Measurements from ENCODE around the gene TPM1. TPM values are rescaled to one million over a fixed set of nuclear protein-coding genes. Genes with fewer than 3 reads are reported as not detected.
A peak's percentile ranks its signal among the peaks of the same experiment; 100 is the strongest.

TPM1 gene
- polyA plus RNA-seq, 1 of the 3 experiments (the other 2 are of a cell fraction), result 1,371 TPM

DNA sequence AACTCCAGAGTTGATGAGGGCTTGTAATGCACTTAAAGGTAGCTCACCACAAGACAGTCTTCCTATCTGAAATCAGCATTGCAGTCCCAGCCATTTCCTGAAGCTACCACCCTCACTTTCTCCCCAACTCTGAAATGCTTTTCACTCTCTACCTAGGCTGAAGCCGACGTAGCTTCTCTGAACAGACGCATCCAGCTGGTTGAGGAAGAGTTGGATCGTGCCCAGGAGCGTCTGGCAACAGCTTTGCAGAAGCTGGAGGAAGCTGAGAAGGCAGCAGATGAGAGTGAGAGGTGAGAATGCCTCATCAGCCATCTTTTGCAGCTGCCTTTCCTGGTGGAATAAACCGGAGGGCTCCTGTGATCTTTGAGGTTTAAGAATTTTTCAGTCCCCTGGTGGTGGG, 14.3 kb downstream of the TPM1 start:
- no peaks in the 10 kb centered on the region for H3K9me3 ChIP-seq
- H3K9me2 ChIP-seq, result no peaks in the 10 kb centered on the region
- no peaks in the 10 kb centered on the region for H3K27me3 ChIP-seq (ENCODE audit: insufficient read depth)
- peak; percentile 63; the same call in 1 of the 2 replicates for TF ChIP-seq POLR2AphosphoS5 (IDR thresholded peaks at IDR 0.05; ENCODE audit: low read depth, low read length)
- TF ChIP-seq SMC3 (IDR thresholded peaks at IDR 0.05; ENCODE audit: low read depth, low read length), result no peak
- peak; percentile 26 for TF ChIP-seq CTCF (IDR thresholded peaks at IDR 0.05)
- H3K4me1 ChIP-seq (ENCODE audit: control insufficient read depth in 1 of 2, insufficient read depth in 2 of 2, low read depth in 1 of 2, low read length in 1 of 2), result peaks cover 42 to 74% of the 10 kb centered on the region in 2 experiments
- 87% methylated on average over 5 of the region's 6 CpGs for WGBS (ENCODE audit: low lambda C conversion rate)
- CTCF ChIA-PET, result interaction anchor here (1.2 to 3.7 kb wide), 3 partner anchors 9 to 38 kb away, joined by 3 to 24 read pairs (median 8); no protein-coding TSS in a partner anchor
- peaks cover 97% of the 10 kb centered on the region for H3K79me2 ChIP-seq (ENCODE audit: insufficient read depth)
- peaks cover 100% of the 10 kb centered on the region for H4K20me1 ChIP-seq (ENCODE audit: insufficient read depth)
- H3K36me3 ChIP-seq (replicated peaks in 1 of 2; ENCODE audit: control insufficient read depth in 1 of 2, insufficient read depth in 2 of 2, low read length in 1 of 2), result peaks cover 76 to 96% of the 10 kb centered on the region in 2 experiments
- no peak overlapping the region for H2AFZ ChIP-seq (ENCODE audit: low read depth)
- no peak for DNase-seq
- H3K27ac ChIP-seq (ENCODE audit: low read depth in 2 of 2, low read length in 1 of 2), result peak overlapping the region; percentile 78 to 91
- no peak overlapping the region for H3K4me3 ChIP-seq (ENCODE audit: low read depth in 2 of 2, low read length in 1 of 2)
- H3K9ac ChIP-seq, result peak overlapping the region; percentile 5; the same call in 1 of the 2 replicates
- POLR2A ChIA-PET, result interaction anchor here (0.6 kb wide), 1 partner anchor 18 kb away, joined by 8 read pairs; no protein-coding TSS in a partner anchor
- H3K4me2 ChIP-seq, result 0 out of 2 replicates have a peak overlapping the region, but pooled peaks have one; percentile 20
- H3F3A ChIP-seq (replicated peaks; ENCODE audit: insufficient read depth), result peaks cover 99% of the 10 kb centered on the region

- Histone ChIP-seq H2AFZ (ENCODE audit: low read depth) (no peak overlapping the region), H3K27me3 (ENCODE audit: insufficient read depth) (no peaks in the 10 kb centered on the region), H3K4me1 (ENCODE audit: control insufficient read depth in 1 of 2, insufficient read depth in 2 of 2, low read depth in 1 of 2, low read length in 1 of 2) (peaks cover 33 to 66% of the 10 kb centered on the region in 2 experiments), H3F3A (replicated peaks; ENCODE audit: insufficient read depth) (peaks cover 99% of the 10 kb centered on the region), H3K79me2 (ENCODE audit: insufficient read depth) (peaks cover 97% of the 10 kb centered on the region), H3K9me2 (no peaks in the 10 kb centered on the region), H3K36me3 (replicated peaks in 1 of 2; ENCODE audit: control insufficient read depth in 1 of 2, insufficient read depth in 2 of 2, low read length in 1 of 2) (peaks cover 81 to 96% of the 10 kb centered on the region in 2 experiments), H3K9ac (peak overlapping the region; percentile 6; the same call in 1 of the 2 replicates), H3K4me2 (no peak overlapping the region), H4K20me1 (ENCODE audit: insufficient read depth) (peaks cover 100% of the 10 kb centered on the region), H3K4me3 (ENCODE audit: low read depth in 2 of 2, low read length in 1 of 2) (no peak overlapping the region), H3K9me3 (no peaks in the 10 kb centered on the region), H3K27ac (ENCODE audit: low read depth in 2 of 2, low read length in 1 of 2) (peak overlapping the region; percentile 78 to 91)
- whole genome bisulfite sequencing (ENCODE audit: low lambda C conversion rate), result 95% methylated on average over 8 of the region's 8 CpGs
- ChIA-PET POLR2A (no interaction called here), CTCF (interaction anchor here (0.7 to 3.7 kb wide), 3 partner anchors 9 to 37 kb away, joined by 3 to 24 read pairs (median 8); no protein-coding TSS in a partner anchor)
- no peak for DNase-seq
- TF ChIP-seq RCOR1 (IDR thresholded peaks at IDR 0.05; ENCODE audit: low read length) (no peak), USF1 (IDR thresholded peaks at IDR 0.05; ENCODE audit: borderline replicate concordance, low read depth) (no peak), FOSL2 (IDR thresholded peaks at IDR 0.05; ENCODE audit: borderline replicate concordance, low read depth) (no peak), SMC3 (IDR thresholded peaks at IDR 0.05; ENCODE audit: low read depth, low read length) (no peak), MEF2A (IDR thresholded peaks at IDR 0.05; ENCODE audit: borderline replicate concordance, low read depth) (no peak), FOXM1 (IDR thresholded peaks at IDR 0.05; ENCODE audit: low read depth) (no peak), GATA2 (CRISPR knock-in tag; IDR thresholded peaks at IDR 0.05) (no peak), PBX3 (IDR thresholded peaks at IDR 0.05) (no peak), YY1 (IDR thresholded peaks at IDR 0.05; ENCODE audit: low read depth) (no peak), MAX (IDR thresholded peaks at IDR 0.05; ENCODE audit: low read depth) (no peak), POLR2AphosphoS5 (IDR thresholded peaks at IDR 0.05; ENCODE audit: low read depth, low read length) (no peak; the same call in 1 of the 2 replicates), EZH2phosphoT487 (IDR thresholded peaks at IDR 0.05; ENCODE audit: borderline replicate concordance, low read depth) (no peak), TAF1 (IDR thresholded peaks at IDR 0.05; ENCODE audit: borderline replicate concordance, low read depth, low read length) (no peak), SIN3A (IDR thresholded peaks at IDR 0.05; ENCODE audit: borderline replicate concordance, low read depth, low read length) (no peak), EP300 (IDR thresholded peaks at IDR 0.05; ENCODE audit: borderline replicate concordance in 1 of 2, low read depth in 1 of 2, low read length in 1 of 2) (no peak)
- TF ChIP-seq, protein P1, sequence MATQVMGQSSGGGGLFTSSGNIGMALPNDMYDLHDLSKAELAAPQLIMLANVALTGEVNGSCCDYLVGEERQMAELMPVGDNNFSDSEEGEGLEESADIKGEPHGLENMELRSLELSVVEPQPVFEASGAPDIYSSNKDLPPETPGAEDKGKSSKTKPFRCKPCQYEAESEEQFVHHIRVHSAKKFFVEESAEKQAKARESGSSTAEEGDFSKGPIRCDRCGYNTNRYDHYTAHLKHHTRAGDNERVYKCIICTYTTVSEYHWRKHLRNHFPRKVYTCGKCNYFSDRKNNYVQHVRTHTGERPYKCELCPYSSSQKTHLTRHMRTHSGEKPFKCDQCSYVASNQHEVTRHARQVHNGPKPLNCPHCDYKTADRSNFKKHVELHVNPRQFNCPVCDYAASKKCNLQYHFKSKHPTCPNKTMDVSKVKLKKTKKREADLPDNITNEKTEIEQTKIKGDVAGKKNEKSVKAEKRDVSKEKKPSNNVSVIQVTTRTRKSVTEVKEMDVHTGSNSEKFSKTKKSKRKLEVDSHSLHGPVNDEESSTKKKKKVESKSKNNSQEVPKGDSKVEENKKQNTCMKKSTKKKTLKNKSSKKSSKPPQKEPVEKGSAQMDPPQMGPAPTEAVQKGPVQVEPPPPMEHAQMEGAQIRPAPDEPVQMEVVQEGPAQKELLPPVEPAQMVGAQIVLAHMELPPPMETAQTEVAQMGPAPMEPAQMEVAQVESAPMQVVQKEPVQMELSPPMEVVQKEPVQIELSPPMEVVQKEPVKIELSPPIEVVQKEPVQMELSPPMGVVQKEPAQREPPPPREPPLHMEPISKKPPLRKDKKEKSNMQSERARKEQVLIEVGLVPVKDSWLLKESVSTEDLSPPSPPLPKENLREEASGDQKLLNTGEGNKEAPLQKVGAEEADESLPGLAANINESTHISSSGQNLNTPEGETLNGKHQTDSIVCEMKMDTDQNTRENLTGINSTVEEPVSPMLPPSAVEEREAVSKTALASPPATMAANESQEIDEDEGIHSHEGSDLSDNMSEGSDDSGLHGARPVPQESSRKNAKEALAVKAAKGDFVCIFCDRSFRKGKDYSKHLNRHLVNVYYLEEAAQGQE (IDR thresholded peaks at IDR 0.05; ENCODE audit: low read depth, low read length), result no peak
Observed at GRCh38 chr15:63057468-63058345, 15.2 kb downstream of the TPM1 start.
